Ishikawa (cell line): ENCODE data around the gene OR5H15.

Experiments
- CEBPB ChIP-seq: IDR thresholded peaks from 2 replicates; pipeline ENCODE4 v1.6.1; 2012
- EGR1 ChIP-seq: IDR thresholded peaks from 2 replicates; pipeline ENCODE4 v1.6.1; 2012
- EP300 ChIP-seq: IDR thresholded peaks from 2 replicates; pipeline ENCODE4 v1.6.1; 2012; ENCODE audit warnings: borderline replicate concordance
- FOXM1 ChIP-seq: IDR thresholded peaks from 2 replicates; pipeline ENCODE4 v1.6.1; 2012; ENCODE audit warnings: low read depth, borderline replicate concordance
- RAD21 ChIP-seq: IDR thresholded peaks from 2 replicates; pipeline ENCODE4 v1.6.1; 2012; ENCODE audit warnings: low read depth
- TAF1 ChIP-seq: IDR thresholded peaks from 2 replicates; pipeline ENCODE4 v1.6.1; 2012; ENCODE audit warnings: low read depth, mild to moderate bottlenecking
- TEAD4 ChIP-seq: IDR thresholded peaks from 2 replicates; pipeline ENCODE4 v1.6.1; 2012
- YY1 ChIP-seq: IDR thresholded peaks from 2 replicates; pipeline ENCODE4 v1.6.1; 2012; ENCODE audit warnings: low read depth
- ZBTB7A ChIP-seq: IDR thresholded peaks from 2 replicates; pipeline ENCODE4 v1.6.1; 2012; ENCODE audit warnings: low read depth
- TF ChIP-seq, protein P1 (sequence below): IDR thresholded peaks from 2 replicates; pipeline ENCODE4 v1.6.1; 2012; ENCODE audit warnings: low read depth, mild to moderate bottlenecking

- no peak for TF ChIP-seq RAD21
- TF ChIP-seq ZBTB7A: no peak
- TF ChIP-seq, protein P1, sequence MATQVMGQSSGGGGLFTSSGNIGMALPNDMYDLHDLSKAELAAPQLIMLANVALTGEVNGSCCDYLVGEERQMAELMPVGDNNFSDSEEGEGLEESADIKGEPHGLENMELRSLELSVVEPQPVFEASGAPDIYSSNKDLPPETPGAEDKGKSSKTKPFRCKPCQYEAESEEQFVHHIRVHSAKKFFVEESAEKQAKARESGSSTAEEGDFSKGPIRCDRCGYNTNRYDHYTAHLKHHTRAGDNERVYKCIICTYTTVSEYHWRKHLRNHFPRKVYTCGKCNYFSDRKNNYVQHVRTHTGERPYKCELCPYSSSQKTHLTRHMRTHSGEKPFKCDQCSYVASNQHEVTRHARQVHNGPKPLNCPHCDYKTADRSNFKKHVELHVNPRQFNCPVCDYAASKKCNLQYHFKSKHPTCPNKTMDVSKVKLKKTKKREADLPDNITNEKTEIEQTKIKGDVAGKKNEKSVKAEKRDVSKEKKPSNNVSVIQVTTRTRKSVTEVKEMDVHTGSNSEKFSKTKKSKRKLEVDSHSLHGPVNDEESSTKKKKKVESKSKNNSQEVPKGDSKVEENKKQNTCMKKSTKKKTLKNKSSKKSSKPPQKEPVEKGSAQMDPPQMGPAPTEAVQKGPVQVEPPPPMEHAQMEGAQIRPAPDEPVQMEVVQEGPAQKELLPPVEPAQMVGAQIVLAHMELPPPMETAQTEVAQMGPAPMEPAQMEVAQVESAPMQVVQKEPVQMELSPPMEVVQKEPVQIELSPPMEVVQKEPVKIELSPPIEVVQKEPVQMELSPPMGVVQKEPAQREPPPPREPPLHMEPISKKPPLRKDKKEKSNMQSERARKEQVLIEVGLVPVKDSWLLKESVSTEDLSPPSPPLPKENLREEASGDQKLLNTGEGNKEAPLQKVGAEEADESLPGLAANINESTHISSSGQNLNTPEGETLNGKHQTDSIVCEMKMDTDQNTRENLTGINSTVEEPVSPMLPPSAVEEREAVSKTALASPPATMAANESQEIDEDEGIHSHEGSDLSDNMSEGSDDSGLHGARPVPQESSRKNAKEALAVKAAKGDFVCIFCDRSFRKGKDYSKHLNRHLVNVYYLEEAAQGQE: no peak
- no peak for TF ChIP-seq EP300
- TF ChIP-seq TEAD4: no peak
- TF ChIP-seq CEBPB: no peak
- TF ChIP-seq EGR1: no peak
- no peak for TF ChIP-seq FOXM1
- TF ChIP-seq TAF1: no peak
- TF ChIP-seq YY1: no peak
These were observed 19.3 kb upstream of the OR5H15 start, which contains the start of gene OR5H14 for GRCh38 chr3:98147179-98147578.
